IMR-90 (cell line): Measurements from ENCODE around the gene PRAMEF5. TPM values are rescaled to one million over a fixed set of nuclear protein-coding genes. Genes with fewer than 3 reads are reported as not detected.
"Not testable (repeated sequence)": the region's sequence is repeated elsewhere in the genome, so short reads cannot be mapped to it uniquely, and the experiment has no call there.

ENCODE experiments used
- ATAC-seq: fragments of 200-7000 bp; cut with Tn5 transposase; 2 replicates; pipeline ENCODE4 v1.9.1; 2020; ENCODE audit warnings: low read depth, mild to moderate bottlenecking, moderate library complexity
- BruUV-seq: library from RNA; stranded (reverse); fragments of 400-500 nt; replicated peaks from 2 replicates; lab custom pipeline; 2021; lab: Mats Ljungman, UMichigan
- CTCF ChIA-PET: fragments of 300-600 bp; formaldehyde crosslinking; extraction: SDS; loops from one replicate; lab custom pipeline; 2021; ENCODE audit warnings: antibody characterized with exemption; lab: Yijun Ruan, JAX
- POLR2A ChIA-PET: fragments of 300-600 bp; sonication (Branson Sonifier 250); formaldehyde crosslinking; loops from one replicate; lab custom pipeline; 2022; ENCODE audit warnings: antibody characterized with exemption; ENCODE audit not compliant: unreplicated experiment; lab: Charles Lee
- DNase-seq: peaks from one replicate; pipeline ENCODE4 v3.0.0; 2013
- H2AFZ ChIP-seq: replicated peaks from 2 replicates; pipeline ENCODE3; 2013; ENCODE audit warnings: low read length, mild to moderate bottlenecking; ENCODE audit not compliant: poor library complexity
- H2AK5ac ChIP-seq: 2 replicates; pipeline ENCODE4 v1.6.1; 2013; ENCODE audit warnings: low read depth, low read length, inconsistent platforms
- H2AK9ac ChIP-seq: replicated peaks from 2 replicates; pipeline ENCODE3; 2013; ENCODE audit warnings: mild to moderate bottlenecking, low read depth, low read length, moderate library complexity; ENCODE audit not compliant: poor library complexity
- H2BK120ac ChIP-seq: 2 replicates; pipeline ENCODE4 v1.6.1; 2013; ENCODE audit warnings: low read depth, low read length, inconsistent platforms
- H2BK15ac ChIP-seq: 3 replicates; pipeline ENCODE4 v1.6.1; 2013; ENCODE audit warnings: low read depth, low read length, inconsistent platforms
- H2BK20ac ChIP-seq: 2 replicates; pipeline ENCODE4 v1.6.1; 2013; ENCODE audit warnings: low read depth, mild to moderate bottlenecking, inconsistent platforms, low read length, moderate library complexity
- H2BK5ac ChIP-seq: 2 replicates; pipeline ENCODE4 v1.6.1; 2013; ENCODE audit warnings: mild to moderate bottlenecking, low read depth, low read length, inconsistent platforms; ENCODE audit not compliant: poor library complexity, severe bottlenecking
- H3K14ac ChIP-seq: replicated peaks from 2 replicates; pipeline ENCODE4 v1.6.1; 2013; ENCODE audit warnings: low read depth, low read length, inconsistent platforms
- H3K18ac ChIP-seq: 2 replicates; pipeline ENCODE4 v1.6.1; 2013; ENCODE audit warnings: low read depth, low read length, control low read depth
- H3K23ac ChIP-seq: 2 replicates; pipeline ENCODE4 v1.6.1; 2013; ENCODE audit warnings: low read depth, low read length, inconsistent platforms
- H3K27ac ChIP-seq: 2 replicates; pipeline ENCODE4 v1.5.1; 2013; ENCODE audit warnings: mild to moderate bottlenecking, control low read depth, low read length; ENCODE audit not compliant: insufficient read depth
- H3K27me3 ChIP-seq: 2 replicates; pipeline ENCODE4 v1.6.1; 2013; ENCODE audit warnings: low read length; ENCODE audit not compliant: control insufficient read depth, insufficient read depth
- H3K36me3 ChIP-seq: 2 replicates; pipeline ENCODE4 v1.6.1; 2013; ENCODE audit warnings: low read length, mixed read lengths; ENCODE audit not compliant: control insufficient read depth, insufficient read depth
- H3K4ac ChIP-seq: 2 replicates; pipeline ENCODE4 v1.6.1; 2013; ENCODE audit warnings: low read depth, low read length, inconsistent platforms
- H3K4me1 ChIP-seq: 2 replicates; pipeline ENCODE4 v1.6.1; 2013; ENCODE audit warnings: low read length, mixed read lengths; ENCODE audit not compliant: control insufficient read depth, insufficient read depth
- H3K4me2 ChIP-seq: 2 replicates; pipeline ENCODE4 v1.6.1; 2013; ENCODE audit warnings: low read depth, mild to moderate bottlenecking, control low read depth, low read length, moderate library complexity
- H3K4me3 ChIP-seq: 2 replicates; pipeline ENCODE4 v1.5.1; 2013; ENCODE audit warnings: low read depth, mild to moderate bottlenecking, control low read depth, low read length, moderate library complexity; ENCODE audit not compliant: insufficient read depth
- H3K56ac ChIP-seq: 2 replicates; pipeline ENCODE4 v1.6.1; 2013; ENCODE audit warnings: low read length, inconsistent platforms; ENCODE audit not compliant: insufficient read depth; ENCODE audit errors: extremely low read depth
- H3K79me1 ChIP-seq, 2 experiments: 2 replicates each; pipeline ENCODE4 v1.6.1; 2013; ENCODE audit warnings: low read length in 2 of 2, inconsistent platforms in 1 of 2, low read depth in 1 of 2
- H3K9ac ChIP-seq: 2 replicates; pipeline ENCODE4 v1.6.1; 2013; ENCODE audit warnings: low read depth, low read length, control low read depth
- H3K9me1 ChIP-seq: 2 replicates; pipeline ENCODE4 v1.6.1; 2013; ENCODE audit warnings: low read length, inconsistent platforms; ENCODE audit not compliant: insufficient read depth
- H3K9me3 ChIP-seq: 2 replicates; pipeline ENCODE4 v1.6.1; 2013; ENCODE audit warnings: low read length; ENCODE audit not compliant: control insufficient read depth, insufficient read depth
- H4K20me1 ChIP-seq: 2 replicates; pipeline ENCODE4 v1.6.1; 2013; ENCODE audit warnings: low read length, inconsistent platforms; ENCODE audit not compliant: insufficient read depth
- H4K5ac ChIP-seq: 2 replicates; pipeline ENCODE4 v1.6.1; 2013; ENCODE audit warnings: mild to moderate bottlenecking, low read depth, low read length, control low read depth
- H4K8ac ChIP-seq, 2 experiments: 2 replicates each; pipeline ENCODE4 v1.6.1; 2013; ENCODE audit warnings: low read depth in 2 of 2, low read length in 2 of 2, control low read depth in 1 of 2, inconsistent platforms in 1 of 2
- H4K91ac ChIP-seq: 2 replicates; pipeline ENCODE4 v1.6.1; 2013; ENCODE audit warnings: low read depth, low read length, inconsistent platforms; ENCODE audit not compliant: insufficient read depth
- WGBS, 2 experiments: methylation state at CpG; one replicate each; pipeline versions ENCODE4 v1.1.5 to v1.1.7; 2013; ENCODE audit warnings: missing lambda C conversion rate in 2 of 2; ENCODE audit not compliant: insufficient read length in 1 of 2; ENCODE audit errors: extremely low coverage in 2 of 2; 5-methylcytosine and 5-hydroxymethylcytosine counted together
- dilution Hi-C: fragments of 300-500 bp; cut with HindIII; formaldehyde crosslinking; loops from one replicate; pipeline ENCODE4 v1.14.3; 2018; ENCODE audit warnings: low sequenced_read_pairs; ENCODE audit not compliant: unreplicated experiment
- in situ Hi-C: fragments of 300-500 bp; cut with MboI; formaldehyde crosslinking; loops from 3 replicates; pipeline ENCODE4 v1.14.3; 2019; ENCODE audit warnings: low sequenced_read_pairs, inconsistent platforms, mixed read lengths
- intact Hi-C: fragments of 100-400 bp; cut with micrococcal nuclease; formaldehyde crosslinking; loops from 2 replicates; pipeline ENCODE4 v1.10.0; 2022
- polyA plus RNA-seq, 3 experiments: library from polyadenylated mRNA; depleted of rRNA; stranded (reverse); fragments of >200 nt; gene quantifications; 2 replicates each; pipeline ENCODE4 v1.2.3, GENCODE V29; 2012; ENCODE audit warnings: low replicate concordance in 1 of 3
- total RNA-seq: library from RNA; depleted of rRNA; stranded (reverse); fragments of >200 nt; gene quantifications from 2 replicates; pipeline ENCODE4 v1.2.3, GENCODE V29; 2012

The PRAMEF5 gene
- total and polyA plus RNA-seq, 2 of the 4 experiments (the other 2 are of a cell fraction): not detected

DNA sequence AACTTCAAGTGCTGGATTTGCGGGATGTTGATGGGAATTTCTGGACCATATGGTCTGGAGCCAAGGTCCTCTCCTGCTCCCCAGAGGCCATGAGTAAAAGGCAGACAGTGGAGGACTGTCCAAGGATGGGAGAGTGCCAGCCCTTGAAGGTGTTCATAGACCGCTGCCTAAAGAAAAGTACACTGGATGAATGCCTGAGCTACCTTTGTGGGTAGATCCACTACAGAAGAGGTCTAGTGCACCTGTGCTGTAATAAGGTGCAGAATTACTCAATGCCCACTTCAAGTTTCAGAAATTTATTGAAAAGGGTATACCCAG, 7.5 kb upstream of the PRAMEF5 start:
- BruUV-seq, intact Hi-C loops, H3K56ac ChIP-seq, H2BK120ac ChIP-seq, H4K20me1 ChIP-seq, CTCF ChIA-PET, H2AK5ac ChIP-seq, POLR2A ChIA-PET, H3K23ac ChIP-seq, dilution Hi-C loops, in situ Hi-C loops, H2BK15ac ChIP-seq, H3K4me3 ChIP-seq, H3K27ac ChIP-seq, H3K27me3 ChIP-seq, H4K8ac ChIP-seq, H3K4me2 ChIP-seq, H2BK20ac ChIP-seq, H3K36me3 ChIP-seq, H4K91ac ChIP-seq, H3K14ac ChIP-seq, H3K4me1 ChIP-seq, DNase-seq, ATAC-seq, H4K5ac ChIP-seq, H2BK5ac ChIP-seq, H3K4ac ChIP-seq, H3K18ac ChIP-seq, H2AFZ ChIP-seq, H2AK9ac ChIP-seq, H3K9me1 ChIP-seq, H3K9ac ChIP-seq, H3K79me1 ChIP-seq: not testable (repeated sequence)
- WGBS, 2 experiments: 69% methylated on average over 2 of the region's 2 CpGs; no CpG with 5 or more reads in 1 of the 2 experiments
- peaks cover 18% of the 10 kb centered on the region for H3K9me3 ChIP-seq

GRCh38 chr1:13247122-13247521, 6.9 kb upstream of the PRAMEF5 start:
- peaks cover 17% of the 10 kb centered on the region for H3K9me3 ChIP-seq
- H2AK5ac ChIP-seq, H3K56ac ChIP-seq, H2BK120ac ChIP-seq, POLR2A ChIA-PET, BruUV-seq, in situ Hi-C loops, H3K4me2 ChIP-seq, H4K5ac ChIP-seq, ATAC-seq, H4K91ac ChIP-seq, H3K4ac ChIP-seq, H3K4me1 ChIP-seq, DNase-seq, H4K8ac ChIP-seq, H3K14ac ChIP-seq, H3K79me1 ChIP-seq, H2AFZ ChIP-seq, H2BK15ac ChIP-seq, H3K9me1 ChIP-seq, CTCF ChIA-PET, H2BK5ac ChIP-seq, H2AK9ac ChIP-seq, H3K18ac ChIP-seq, H3K4me3 ChIP-seq, H4K20me1 ChIP-seq, intact Hi-C loops, H3K27me3 ChIP-seq, H3K23ac ChIP-seq, H2BK20ac ChIP-seq, dilution Hi-C loops, H3K36me3 ChIP-seq, H3K9ac ChIP-seq, H3K27ac ChIP-seq: not testable (repeated sequence)
- WGBS, 2 experiments: 20% methylated on average over 2 of the region's 7 CpGs; no CpG with 5 or more reads in 1 of the 2 experiments
